Astrocyte of the spinal cord (primary cell): Measurements from ENCODE around the gene FZD7.

Source experiments
- DNase-seq: peaks from one replicate; pipeline ENCODE4 v3.0.0; 2011; ENCODE audit warnings: low read depth, low spot score
- H3K4me3 ChIP-seq: 2 replicates; pipeline ENCODE4 v1.5.1; 2011; ENCODE audit warnings: low read depth, mild to moderate bottlenecking, low read length, moderate library complexity
- CTCF ChIP-seq: IDR thresholded peaks from 2 replicates; pipeline ENCODE4 v1.5.1; 2012; ENCODE audit warnings: low read depth, mild to moderate bottlenecking, low read length, inconsistent platforms
- in situ Hi-C: cut with HindIII; loops from 2 replicates; pipeline ENCODE4 v1.10.0; 2017; ENCODE audit warnings: low sequenced_read_pairs

The FZD7 gene

GRCh38 chr2:202035089-202035940, 1.7 kb downstream of the FZD7 start:
- H3K4me3 ChIP-seq: peak overlapping the region; percentile 73
- in situ Hi-C loops: no loop called here
- TF ChIP-seq CTCF: peak; percentile 81
- peak; percentile 86 for DNase-seq

- DNase-seq: peak; percentile 60
- in situ Hi-C loops: no loop called here
- H3K4me3 ChIP-seq: peak overlapping the region; percentile 73
- no peak for TF ChIP-seq CTCF
Measured at GRCh38 chr2:202035941-202036372, 2.3 kb downstream of the FZD7 start.

- peak; percentile 77 for DNase-seq
- peak overlapping the region; percentile 73 for H3K4me3 ChIP-seq
- in situ Hi-C loops: no loop called here
- no peak for TF ChIP-seq CTCF
Measured at GRCh38 chr2:202036601-202037037, 3.0 kb downstream of the FZD7 start.

GRCh38 chr2:202037086-202037485, 3.4 kb downstream of the FZD7 start:
- H3K4me3 ChIP-seq: peak overlapping the region; percentile 73
- peak; percentile 59 for DNase-seq

GRCh38 chr2:202038471-202039277, 5.0 kb downstream of the FZD7 start:
- H3K4me3 ChIP-seq: peak overlapping the region; percentile 0
- in situ Hi-C loops: no loop called here
- TF ChIP-seq CTCF: no peak
- peak; percentile 66 for DNase-seq

More at GRCh38 chr2:202037086-202037485, 3.4 kb downstream of the FZD7 start:
- no peak for TF ChIP-seq CTCF
- in situ Hi-C loops: no loop called here

- H3K4me3 ChIP-seq: peak overlapping the region; percentile 0
- no peak for TF ChIP-seq CTCF
- in situ Hi-C loops: no loop called here
- DNase-seq: peak; percentile 40
Measured at GRCh38 chr2:202039278-202040078, 5.8 kb downstream of the FZD7 start.
